NCI-H1092 (cell line): ENCODE data around the gene ASCC3.
A peak's percentile ranks its signal among the peaks of the same experiment; 100 is the strongest.

Experiments used
- DNase-seq: peaks from one replicate; lab custom pipeline; 2025; lab: John Stamatoyannopoulos, UW

Gene ASCC3

GRCh38 chr6:100592929-100593328 is 288.2 kb downstream of the ASCC3 start:
- DNase-seq: peak; percentile 83

DNA sequence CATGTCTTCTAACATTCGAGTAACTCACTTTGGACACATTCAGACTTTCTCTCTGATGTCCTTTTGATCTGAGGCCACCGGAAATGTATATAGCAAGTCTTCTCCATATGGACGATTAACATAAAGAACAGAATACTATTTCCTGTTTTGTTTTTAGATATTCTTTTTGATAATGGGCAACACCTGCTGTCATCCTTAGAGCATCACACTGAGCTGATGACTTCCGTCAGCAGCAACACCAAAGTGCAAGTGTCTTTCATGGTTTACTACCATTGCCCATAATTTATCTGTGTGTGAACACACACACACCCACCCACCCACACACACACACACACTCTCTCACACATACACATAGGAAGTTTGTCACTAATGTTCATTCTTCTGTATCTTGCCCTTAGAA is 303.7 kb downstream of the ASCC3 start:
- DNase-seq: no peak

GRCh38 chr6:100575921-100576320 is 305.2 kb downstream of the ASCC3 start:
- DNase-seq: no peak

- DNase-seq: no peak
Measured at GRCh38 chr6:100574836-100575235, 306.3 kb downstream of the ASCC3 start.

GRCh38 chr6:100573166-100573565 is 308.0 kb downstream of the ASCC3 start:
- DNase-seq: no peak

GRCh38 chr6:100568255-100568654 is 312.9 kb downstream of the ASCC3 start:
- no peak for DNase-seq

- DNase-seq: no peak
Measured at GRCh38 chr6:100566563-100566962, 314.6 kb downstream of the ASCC3 start.

DNA sequence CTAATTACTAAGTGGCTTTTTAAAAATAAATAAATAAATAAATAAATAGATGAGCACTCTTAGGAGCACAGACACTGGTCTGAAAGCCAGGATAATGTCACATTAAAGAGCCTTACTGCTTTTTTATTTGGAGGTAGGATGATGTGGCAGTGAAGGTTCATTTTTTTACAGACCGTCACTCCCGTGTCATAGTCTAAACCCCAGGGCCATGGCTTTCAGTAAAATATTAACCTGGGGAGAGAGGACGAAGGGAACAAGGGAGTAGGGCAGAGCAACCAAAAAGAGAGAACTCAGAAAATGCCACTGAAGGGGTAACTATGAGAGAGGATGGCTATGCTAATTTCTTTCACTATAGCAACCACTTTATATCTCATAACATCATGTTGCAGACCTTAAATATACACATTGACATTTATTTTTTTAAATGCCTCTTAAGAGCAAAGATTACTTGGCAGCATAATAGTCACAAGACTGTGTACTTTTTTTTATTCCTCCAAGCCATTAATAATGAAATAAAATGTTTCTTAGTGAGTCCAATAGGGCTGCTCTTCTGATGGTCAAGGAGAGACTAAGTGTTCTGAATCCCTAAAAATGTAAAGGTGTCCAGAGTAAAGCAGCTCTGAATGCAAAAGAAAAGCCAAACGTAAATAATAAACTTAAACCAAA is 315.6 kb downstream of the ASCC3 start:
- DNase-seq: no peak

GRCh38 chr6:100559859-100560258 is 321.3 kb downstream of the ASCC3 start:
- DNase-seq: no peak

DNA sequence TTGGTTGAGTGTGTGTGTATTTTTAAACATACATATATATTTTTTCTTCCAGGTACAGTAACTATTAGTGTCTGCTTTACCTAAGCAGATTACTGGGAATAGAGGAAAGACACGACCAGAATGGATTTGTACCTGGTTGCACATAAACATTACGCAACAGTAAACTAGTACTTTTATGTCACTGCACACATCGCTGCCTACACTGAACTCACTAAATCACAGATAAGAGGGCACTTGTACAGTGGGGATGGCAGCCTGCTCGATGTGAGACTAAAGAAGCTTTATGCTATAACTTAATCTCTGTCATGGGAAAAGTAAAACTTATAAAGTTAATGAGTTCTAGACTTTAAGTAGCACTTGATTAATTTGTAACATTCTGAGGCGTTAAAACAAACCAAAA is 326.9 kb downstream of the ASCC3 start:
- no peak for DNase-seq

- peak; percentile 8 for DNase-seq
Measured at GRCh38 chr6:100553243-100553642, 327.9 kb downstream of the ASCC3 start.

- no peak for DNase-seq
Measured at GRCh38 chr6:100549406-100550167, 331.5 kb downstream of the ASCC3 start.

DNA sequence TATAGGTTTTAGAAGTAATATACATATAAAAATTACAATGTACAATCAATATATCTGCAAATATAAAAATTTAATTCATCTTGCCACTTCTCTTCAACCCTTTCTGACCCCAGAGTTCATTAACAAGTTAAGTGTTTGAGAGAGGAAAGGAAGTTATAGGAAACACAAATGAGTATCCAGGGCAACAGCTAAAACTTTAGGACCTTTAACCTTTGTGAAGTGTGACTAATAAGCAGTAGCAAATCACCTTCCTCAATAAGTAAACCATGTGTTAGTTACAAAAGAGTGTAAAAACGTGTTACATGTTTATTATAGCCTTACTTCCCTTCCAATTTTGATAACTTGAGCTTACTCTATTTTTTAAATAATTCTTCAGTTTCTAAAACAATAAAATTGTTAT is 343.0 kb downstream of the ASCC3 start:
- no peak for DNase-seq

GRCh38 chr6:100518588-100518987 is 362.5 kb downstream of the ASCC3 start:
- no peak for DNase-seq

DNA sequence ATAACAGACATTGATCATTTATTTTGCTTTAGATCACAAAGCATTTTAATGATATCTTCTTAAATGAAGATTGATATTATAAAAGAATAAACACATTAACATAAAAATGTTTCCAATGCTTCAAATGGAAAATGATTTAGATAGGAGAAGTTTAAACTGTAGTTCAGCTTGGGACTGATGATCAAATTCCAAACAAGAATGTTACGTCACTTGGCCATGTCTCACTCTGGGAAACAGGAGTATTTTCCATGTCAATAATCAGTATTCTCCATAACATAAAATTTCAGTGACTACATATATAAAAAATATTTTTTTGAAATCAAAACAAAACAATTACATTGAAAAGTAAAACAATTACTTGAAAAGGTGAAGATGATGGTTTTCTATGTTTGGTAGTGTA is 363.5 kb downstream of the ASCC3 start:
- DNase-seq: no peak

GRCh38 chr6:100517106-100517505 is 364.0 kb downstream of the ASCC3 start:
- no peak for DNase-seq

DNA sequence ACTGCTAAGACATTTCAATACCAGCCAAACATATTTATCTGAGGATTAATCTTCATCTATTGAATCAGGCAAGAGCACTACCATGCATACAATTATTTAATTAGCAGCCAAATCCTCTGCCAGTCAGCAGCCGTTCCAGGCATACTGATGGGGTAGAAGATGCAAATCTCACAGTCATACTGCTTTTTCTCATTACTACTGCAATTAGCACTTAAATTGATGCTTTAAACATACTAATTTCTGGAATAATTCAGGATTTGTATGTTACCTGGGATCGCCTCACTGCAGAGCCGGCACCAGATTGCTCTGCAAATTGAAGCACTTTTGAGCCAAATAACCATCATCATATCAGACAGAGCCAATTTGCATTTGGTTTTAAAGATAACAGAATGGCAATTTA is 366.5 kb downstream of the ASCC3 start:
- no peak for DNase-seq

DNA sequence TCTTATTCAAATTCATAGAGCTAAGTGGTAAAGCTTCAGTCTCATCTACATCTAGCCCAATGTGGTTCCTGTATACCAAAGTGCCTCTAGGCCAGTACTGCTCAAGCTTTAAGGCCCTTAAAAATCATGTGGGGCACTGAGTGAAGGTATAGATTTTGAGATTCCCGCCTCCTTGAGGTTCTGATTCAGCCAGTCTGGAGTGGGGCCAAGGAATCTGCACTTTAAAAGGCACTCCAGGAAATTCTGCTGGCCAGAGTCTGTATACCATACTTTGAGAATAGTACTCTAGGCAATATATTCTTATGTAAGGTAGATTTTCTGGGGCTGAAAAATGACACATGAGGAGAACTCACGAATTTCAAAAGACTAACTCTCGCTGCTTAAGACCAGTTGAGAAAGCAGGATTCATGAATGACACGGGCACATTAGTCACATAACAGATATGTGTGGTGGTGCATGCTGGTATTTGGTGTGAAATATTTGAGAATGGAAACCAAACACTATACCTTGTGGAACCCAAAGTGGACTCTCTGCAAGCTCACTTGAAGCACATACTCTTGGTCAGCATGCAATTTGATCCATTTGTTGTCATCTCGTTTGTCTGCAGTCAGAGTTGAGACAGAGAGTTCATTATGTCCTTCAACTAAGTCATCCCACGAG is 368.8 kb downstream of the ASCC3 start:
- DNase-seq: no peak

DNA sequence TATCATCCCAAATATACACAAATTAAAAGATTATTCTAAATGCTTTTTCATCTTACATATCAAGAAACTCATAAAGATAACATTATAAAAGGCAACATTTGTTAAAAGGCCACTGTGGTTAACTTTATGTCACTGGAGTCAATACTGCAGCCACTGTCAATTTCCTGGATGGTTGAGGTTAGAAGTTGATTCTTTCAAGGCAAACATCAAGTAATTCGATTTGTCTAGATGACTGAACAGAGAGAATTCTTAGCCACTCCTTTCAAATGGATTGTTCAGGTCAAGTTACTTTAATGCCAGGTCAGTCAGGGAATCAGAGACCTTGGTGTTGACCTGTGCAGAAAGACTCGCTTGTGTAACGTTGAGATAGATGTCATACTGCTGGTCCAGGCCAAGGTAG is 372.0 kb downstream of the ASCC3 start:
- no peak for DNase-seq

- no peak for DNase-seq
Measured at GRCh38 chr6:100506651-100507050, 374.5 kb downstream of the ASCC3 start.

GRCh38 chr6:100504786-100505737 is 376.1 kb downstream of the ASCC3 start:
- DNase-seq: no peak
